ENCODE results near the gene ATG4C.

Gene ATG4C

GRCh38 chr1:62844030-62844429 is 60.1 kb downstream of the ATG4C start:
- no peak for DNase-seq

GRCh38 chr1:62849031-62849430 is 65.1 kb downstream of the ATG4C start:
- DNase-seq = no peak

GRCh38 chr1:62852253-62852652 is 68.3 kb downstream of the ATG4C start:
- DNase-seq = no peak

GRCh38 chr1:62856960-62857359 is 73.0 kb downstream of the ATG4C start:
- DNase-seq = no peak

- DNase-seq = no peak
Observed at GRCh38 chr1:62869217-62869754, 85.4 kb downstream of the ATG4C start.

GRCh38 chr1:62870148-62870547 is 86.2 kb downstream of the ATG4C start:
- no peak for DNase-seq

GRCh38 chr1:62875676-62876075 is 91.7 kb downstream of the ATG4C start:
- no peak for DNase-seq

- DNase-seq = no peak
Observed at GRCh38 chr1:62876535-62876934, 92.6 kb downstream of the ATG4C start.

GRCh38 chr1:62877579-62877978 is 93.6 kb downstream of the ATG4C start:
- no peak for DNase-seq

- DNase-seq = no peak
Observed at GRCh38 chr1:62879962-62880361, 96.0 kb downstream of the ATG4C start.

GRCh38 chr1:62882201-62883104 is 98.5 kb downstream of the ATG4C start:
- no peak for DNase-seq

GRCh38 chr1:62884156-62884740 is 100.3 kb downstream of the ATG4C start:
- no peak for DNase-seq

- DNase-seq = no peak
Observed at GRCh38 chr1:62887799-62888507, 104.0 kb downstream of the ATG4C start.

GRCh38 chr1:62891956-62892562 is 108.1 kb downstream of the ATG4C start:
- no peak for DNase-seq

- DNase-seq = no peak
Observed at GRCh38 chr1:62897788-62898187, 113.9 kb downstream of the ATG4C start.

GRCh38 chr1:62900566-62900965 is 116.6 kb downstream of the ATG4C start:
- no peak for DNase-seq

- no peak for DNase-seq
Observed at GRCh38 chr1:62901650-62902049, 117.7 kb downstream of the ATG4C start.

- no peak for DNase-seq
Observed at GRCh38 chr1:62903522-62903921, 119.6 kb downstream of the ATG4C start.

- DNase-seq = no peak
Observed at GRCh38 chr1:62903982-62904855, 120.3 kb downstream of the ATG4C start.

- no peak for DNase-seq
Observed at GRCh38 chr1:62904856-62905225, 120.9 kb downstream of the ATG4C start.

- no peak for DNase-seq
Observed at GRCh38 chr1:62905309-62905708, 121.4 kb downstream of the ATG4C start.

- DNase-seq = no peak
Observed at GRCh38 chr1:62905872-62906271, 121.9 kb downstream of the ATG4C start.
